ENCODE measurements around the gene KLHL29. TPM values are rescaled to one million over a fixed set of nuclear protein-coding genes. Genes with fewer than 3 reads are reported as not detected.

Gene KLHL29
- total and polyA plus RNA-seq, 2 donors, result 5.7 to 8.7 TPM

DNA sequence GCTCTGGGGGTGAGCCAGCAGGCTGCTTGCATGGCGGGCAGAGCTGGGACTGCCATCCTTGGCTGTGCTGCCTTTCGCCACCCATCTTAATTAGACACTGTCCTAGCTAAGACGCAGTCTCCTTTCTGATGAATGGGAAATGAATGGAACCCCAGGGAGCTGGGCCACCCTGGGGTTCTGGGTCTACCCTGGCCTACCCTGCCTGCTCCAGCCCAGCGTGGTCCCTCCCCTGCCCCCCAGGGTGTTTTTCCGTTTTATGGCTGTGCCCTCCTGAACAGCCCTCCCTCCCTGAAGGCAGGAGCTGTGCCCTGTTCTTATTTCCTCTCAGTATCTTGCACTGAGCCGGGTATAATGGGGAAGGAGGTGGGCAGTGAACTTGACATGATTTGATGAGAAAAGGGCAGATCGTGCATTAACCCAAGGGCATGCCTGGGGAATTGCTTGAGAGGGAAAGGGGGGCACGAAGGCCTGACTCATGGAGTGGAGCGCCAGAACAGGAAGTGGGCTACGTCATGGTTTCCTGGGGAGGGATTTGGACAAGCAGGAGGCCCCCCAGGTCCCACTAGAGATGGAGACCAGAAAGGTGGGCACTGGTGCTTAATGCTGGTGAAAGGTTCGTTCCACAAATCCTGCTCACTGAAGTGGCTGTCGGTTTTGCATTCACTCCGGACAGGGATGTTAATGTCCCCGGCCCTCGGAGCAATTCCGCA is 165.0 kb downstream of the KLHL29 start:
- WGBS, result 86% methylated on average over 16 of the region's 16 CpGs
- Histone ChIP-seq H3K4me3 (ENCODE audit: low read depth, low read length) (no peak overlapping the region), H3K27ac (ENCODE audit: low read depth) (no peak overlapping the region), H3K4me1 (ENCODE audit: insufficient read depth) (no peaks in the 10 kb centered on the region), H3K36me3 (ENCODE audit: insufficient read depth) (no peaks in the 10 kb centered on the region)
- DNase-seq (ENCODE audit: extremely low spot score), result no peak

DNA sequence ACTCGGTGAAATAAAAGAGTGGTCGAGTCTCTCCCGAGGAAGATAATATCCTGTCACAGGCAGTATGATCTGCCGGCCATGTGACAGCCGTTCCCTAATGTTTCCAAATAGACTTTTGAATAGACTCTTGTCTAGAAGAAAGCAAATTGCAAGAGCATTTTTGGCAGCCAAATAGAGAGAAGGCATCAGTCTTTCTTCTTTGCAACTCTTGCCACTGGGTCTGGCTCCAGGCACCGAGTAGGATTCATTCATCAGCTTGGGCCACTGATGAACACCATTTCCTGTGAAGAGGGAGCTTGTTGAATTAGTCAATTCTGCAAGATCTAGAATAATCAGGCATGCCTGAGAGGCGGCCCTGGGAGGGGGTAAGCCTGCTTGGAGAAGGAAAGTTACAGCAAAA is 165.6 kb downstream of the KLHL29 start:
- H3K27ac ChIP-seq (ENCODE audit: low read depth), result no peak overlapping the region
- WGBS, result 80% methylated on average over 7 of the region's 7 CpGs
- no peak for DNase-seq (ENCODE audit: extremely low spot score)
- no peaks in the 10 kb centered on the region for H3K36me3 ChIP-seq (ENCODE audit: insufficient read depth)
- no peaks in the 10 kb centered on the region for H3K4me1 ChIP-seq (ENCODE audit: insufficient read depth)
- no peak overlapping the region for H3K4me3 ChIP-seq (ENCODE audit: low read depth, low read length)

DNA sequence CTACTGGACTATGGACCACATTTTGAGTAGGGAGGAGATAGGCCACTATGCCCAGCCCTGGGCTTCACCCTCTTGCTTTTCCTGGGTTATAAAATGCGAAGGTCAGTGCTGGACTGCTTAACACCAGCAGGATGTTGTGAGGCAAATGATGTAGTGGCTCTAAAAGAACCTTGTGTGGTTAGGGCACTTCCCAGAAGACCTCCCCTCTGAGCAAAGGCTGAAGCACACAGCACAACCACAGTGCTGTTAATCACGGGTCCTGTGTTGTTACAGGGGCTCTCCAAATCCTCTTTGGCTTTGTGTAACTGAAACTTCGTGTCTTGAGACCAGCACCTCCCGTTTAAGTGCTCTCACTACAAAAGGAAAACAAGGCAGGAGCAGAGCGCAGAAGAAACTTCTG is 166.9 kb downstream of the KLHL29 start:
- Histone ChIP-seq H3K4me1 (ENCODE audit: insufficient read depth) (no peaks in the 10 kb centered on the region), H3K27ac (ENCODE audit: low read depth) (no peak overlapping the region), H3K4me3 (ENCODE audit: low read depth, low read length) (no peak overlapping the region), H3K36me3 (ENCODE audit: insufficient read depth) (no peaks in the 10 kb centered on the region)
- no peak for DNase-seq (ENCODE audit: extremely low spot score)
- WGBS, result 88% methylated on average over 5 of the region's 5 CpGs

DNA sequence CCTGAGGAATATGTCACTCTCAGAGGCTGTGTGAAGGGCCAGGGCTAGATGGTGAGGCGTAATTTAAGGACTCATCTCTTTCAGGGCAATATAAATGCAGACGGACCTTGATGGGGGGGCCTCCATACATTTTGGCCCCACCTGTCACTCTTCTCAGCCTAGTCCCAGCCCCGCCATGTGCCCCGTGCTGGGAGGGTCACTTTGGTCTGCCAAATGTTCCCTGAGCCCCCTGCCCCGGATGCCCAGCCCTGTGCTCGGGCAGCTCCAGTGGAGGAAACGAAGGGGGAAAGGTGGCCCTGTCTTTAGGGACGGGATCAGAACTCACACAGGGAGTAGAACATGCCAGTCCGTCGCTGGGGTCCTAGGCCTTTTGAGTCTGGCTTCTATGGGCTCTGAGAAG is 168.6 kb downstream of the KLHL29 start:
- no peaks in the 10 kb centered on the region for H3K4me1 ChIP-seq (ENCODE audit: insufficient read depth)
- WGBS, result 95% methylated on average over 10 of the region's 10 CpGs
- H3K36me3 ChIP-seq (ENCODE audit: insufficient read depth), result no peaks in the 10 kb centered on the region
- no peak overlapping the region for H3K4me3 ChIP-seq (ENCODE audit: low read depth, low read length)
- H3K27ac ChIP-seq (ENCODE audit: low read depth), result no peak overlapping the region
- no peak for DNase-seq (ENCODE audit: extremely low spot score)

DNA sequence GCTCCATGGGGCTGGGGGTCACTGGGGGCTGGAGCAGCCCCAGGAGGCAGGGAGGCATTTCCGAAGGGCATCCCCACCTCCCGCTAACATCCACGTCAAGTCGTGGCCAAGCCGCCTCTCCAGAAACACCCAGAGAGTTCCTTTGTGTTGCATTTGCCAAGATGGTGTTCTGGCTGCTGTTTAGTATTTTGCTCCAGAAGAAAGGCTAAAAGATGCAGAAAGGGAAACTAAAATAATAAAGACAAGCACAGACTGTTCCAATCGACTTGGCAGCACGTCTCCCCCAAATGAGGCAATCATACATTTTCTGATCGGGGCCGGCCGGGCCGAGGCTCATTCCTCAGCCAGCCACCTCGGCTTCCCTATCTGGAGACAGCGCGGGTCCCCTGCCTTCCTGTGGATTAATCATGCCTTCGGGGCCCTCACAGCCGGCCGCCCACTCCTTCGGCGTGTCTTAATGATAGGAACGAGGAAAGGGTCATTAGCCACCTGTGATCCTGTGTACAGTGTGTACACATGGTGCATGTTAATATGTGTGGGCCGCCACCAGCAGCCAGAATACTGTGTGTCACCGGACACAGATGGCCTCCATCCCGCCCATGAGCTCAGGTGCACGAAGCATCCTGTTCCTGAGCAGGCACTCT is 169.2 kb downstream of the KLHL29 start:
- no peak for DNase-seq (ENCODE audit: extremely low spot score)

DNA sequence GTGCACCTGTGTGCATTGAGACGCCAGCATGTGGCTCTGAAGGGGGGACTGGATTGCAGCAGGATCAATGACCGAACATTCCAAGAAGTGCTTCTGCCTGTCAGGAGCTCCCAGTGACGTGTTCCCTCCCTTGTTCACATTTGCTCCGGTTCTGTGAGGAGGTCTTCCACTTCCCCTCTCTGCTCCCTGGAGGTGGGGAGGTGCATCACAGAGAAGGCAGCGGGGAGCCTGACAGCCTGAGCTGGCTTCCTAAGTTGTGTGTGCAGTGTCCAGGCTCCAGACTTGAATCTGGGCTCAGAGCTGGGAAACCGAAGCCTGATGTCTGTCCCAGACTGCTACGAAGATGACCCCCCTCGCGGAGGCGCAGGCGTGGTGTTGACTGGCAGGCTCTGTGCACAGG is 171.0 kb downstream of the KLHL29 start:
- Histone ChIP-seq H3K4me1 (ENCODE audit: insufficient read depth) (no peaks in the 10 kb centered on the region), H3K27ac (ENCODE audit: low read depth) (no peak overlapping the region), H3K36me3 (ENCODE audit: insufficient read depth) (no peaks in the 10 kb centered on the region), H3K4me3 (ENCODE audit: low read depth, low read length) (no peak overlapping the region)
- WGBS, result 90% methylated on average over 11 of the region's 11 CpGs
- DNase-seq (ENCODE audit: extremely low spot score), result no peak

More for the DNA sequence above, 169.2 kb downstream of the KLHL29 start:
- 82% methylated on average over 24 of the region's 24 CpGs for WGBS
- no peaks in the 10 kb centered on the region for H3K36me3 ChIP-seq (ENCODE audit: insufficient read depth)
- no peaks in the 10 kb centered on the region for H3K4me1 ChIP-seq (ENCODE audit: insufficient read depth)
- H3K4me3 ChIP-seq (ENCODE audit: low read depth, low read length), result no peak overlapping the region
- H3K27ac ChIP-seq (ENCODE audit: low read depth), result no peak overlapping the region

DNA sequence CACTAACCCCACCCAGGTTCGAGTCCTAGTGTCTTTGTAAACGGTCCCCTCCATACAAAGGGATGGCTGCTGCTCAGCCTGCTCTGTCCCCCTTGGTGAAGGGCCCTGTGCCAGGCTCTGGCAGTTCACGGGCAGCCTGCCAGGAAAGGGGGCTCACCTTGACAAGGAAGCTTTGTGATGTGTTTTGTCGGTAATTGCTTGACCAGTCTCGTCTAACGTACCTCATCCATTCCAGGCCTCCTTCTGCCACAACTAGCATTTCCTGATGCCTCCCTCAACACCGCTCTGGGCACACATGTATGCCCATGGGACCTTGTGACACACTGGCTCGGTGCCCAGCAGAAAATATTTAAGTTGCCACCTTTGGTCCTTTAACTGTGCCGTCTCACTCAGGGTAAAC is 171.9 kb downstream of the KLHL29 start:
- Histone ChIP-seq H3K4me1 (ENCODE audit: insufficient read depth) (no peaks in the 10 kb centered on the region), H3K4me3 (ENCODE audit: low read depth, low read length) (no peak overlapping the region), H3K27ac (ENCODE audit: low read depth) (no peak overlapping the region), H3K36me3 (ENCODE audit: insufficient read depth) (no peaks in the 10 kb centered on the region)
- no peak for DNase-seq (ENCODE audit: extremely low spot score)
- WGBS, result 78% methylated on average over 9 of the region's 9 CpGs

DNA sequence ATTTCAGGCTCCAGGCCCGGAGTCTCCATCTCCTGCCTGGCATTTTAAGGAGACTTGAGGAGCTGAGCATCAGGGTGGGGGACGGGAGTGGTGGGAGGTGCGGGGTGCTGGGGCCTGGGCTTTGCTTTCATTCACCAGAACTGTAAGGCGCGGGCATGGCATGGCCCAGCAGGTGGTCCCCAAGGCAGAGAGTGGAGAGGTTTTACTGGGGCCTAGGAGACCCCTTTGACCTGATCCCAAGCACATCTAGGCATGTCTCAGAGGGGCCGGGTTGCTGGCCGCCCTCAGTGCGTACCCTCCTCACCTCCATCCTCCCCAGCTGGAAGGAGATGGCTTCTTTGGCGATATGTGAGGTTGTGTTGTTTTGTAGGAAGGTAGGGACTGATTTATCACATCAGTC is 172.5 kb downstream of the KLHL29 start:
- Histone ChIP-seq H3K4me3 (ENCODE audit: low read depth, low read length) (no peak overlapping the region), H3K36me3 (ENCODE audit: insufficient read depth) (no peaks in the 10 kb centered on the region), H3K4me1 (ENCODE audit: insufficient read depth) (no peaks in the 10 kb centered on the region), H3K27ac (ENCODE audit: low read depth) (no peak overlapping the region)
- WGBS, result 92% methylated on average over 9 of the region's 9 CpGs
- no peak for DNase-seq (ENCODE audit: extremely low spot score)

DNA sequence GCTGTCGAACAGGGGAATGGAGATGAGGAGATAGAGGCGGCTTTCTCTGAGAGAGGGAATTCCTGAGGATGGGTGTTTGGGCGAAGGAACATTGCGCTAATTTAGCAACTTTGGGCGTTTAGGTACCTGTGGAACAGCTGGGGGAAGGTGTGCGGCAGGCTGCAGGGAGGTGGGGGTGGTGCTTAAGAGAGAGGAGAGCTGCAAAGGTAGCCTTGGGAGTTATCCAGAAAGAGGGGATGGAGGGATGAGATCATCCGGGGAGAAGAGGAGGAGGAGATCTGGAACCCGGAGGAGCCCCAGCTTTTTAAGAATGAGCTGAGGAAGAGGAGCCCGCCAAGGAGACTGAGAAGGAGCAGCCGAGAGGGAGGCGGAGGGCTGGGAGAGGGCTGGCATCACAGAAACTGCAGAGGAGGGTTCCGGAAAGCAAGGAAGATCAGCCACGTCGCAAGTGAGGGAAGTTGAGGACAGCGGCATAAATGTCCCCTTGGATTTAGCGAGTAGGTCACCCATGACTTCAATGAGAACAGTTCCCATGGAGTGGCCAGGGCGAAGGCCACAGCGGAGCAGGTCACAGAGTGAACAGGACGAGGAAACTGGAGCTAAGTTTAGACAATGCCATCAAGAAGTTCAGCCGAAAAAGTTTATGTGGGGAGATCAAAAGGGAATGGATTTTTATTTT is 174.7 kb downstream of the KLHL29 start:
- DNase-seq (ENCODE audit: extremely low spot score), result no peak
- Histone ChIP-seq H3K36me3 (ENCODE audit: insufficient read depth) (no peaks in the 10 kb centered on the region), H3K4me1 (ENCODE audit: insufficient read depth) (peaks cover 2% of the 10 kb centered on the region), H3K4me3 (ENCODE audit: low read depth, low read length) (no peak overlapping the region), H3K27ac (ENCODE audit: low read depth) (no peak overlapping the region)
- WGBS, result 89% methylated on average over 20 of the region's 20 CpGs

DNA sequence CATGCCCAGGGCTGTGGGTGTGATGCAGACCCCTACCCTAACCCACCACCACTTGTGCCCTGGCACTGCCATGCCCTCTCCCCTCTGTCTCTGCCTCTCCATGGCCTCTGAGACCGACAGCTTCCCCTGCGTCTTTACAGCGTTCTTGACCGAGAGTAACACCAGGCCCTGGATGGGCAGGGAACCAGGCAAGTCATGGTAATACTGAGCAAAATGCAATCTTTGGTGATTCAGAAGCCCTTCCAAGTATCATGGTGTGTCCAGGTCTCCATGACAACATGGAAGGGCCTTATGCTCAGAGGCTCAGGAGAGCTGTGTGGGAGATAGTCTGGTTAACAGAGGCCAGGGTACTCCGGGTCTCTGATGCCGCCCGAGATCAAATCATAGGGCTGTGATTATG is 176.1 kb downstream of the KLHL29 start:
- no peak for DNase-seq (ENCODE audit: extremely low spot score)
- Histone ChIP-seq H3K4me1 (ENCODE audit: insufficient read depth) (peaks cover 2% of the 10 kb centered on the region), H3K36me3 (ENCODE audit: insufficient read depth) (no peaks in the 10 kb centered on the region), H3K4me3 (ENCODE audit: low read depth, low read length) (no peak overlapping the region), H3K27ac (ENCODE audit: low read depth) (no peak overlapping the region)
- WGBS, result 92% methylated on average over 7 of the region's 7 CpGs

DNA sequence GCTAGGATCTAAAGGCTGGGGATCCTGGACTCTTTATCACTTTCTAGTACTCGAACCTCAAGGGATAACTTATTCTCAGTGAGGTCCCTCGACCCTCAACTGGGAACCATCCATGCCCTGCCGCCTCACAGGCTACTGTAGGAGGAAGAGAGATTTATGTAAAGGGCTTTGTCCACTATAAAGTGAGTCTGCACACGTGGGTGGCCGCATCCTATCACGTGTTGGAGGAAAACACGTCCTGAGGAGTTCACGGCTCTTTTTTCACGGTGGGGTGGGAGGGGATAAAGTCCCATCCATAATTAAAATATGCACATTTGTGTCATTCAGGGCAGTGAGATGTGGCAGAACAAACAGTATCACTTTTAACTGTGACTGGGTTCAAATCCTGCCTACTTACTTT is 176.6 kb downstream of the KLHL29 start:
- no peaks in the 10 kb centered on the region for H3K36me3 ChIP-seq (ENCODE audit: insufficient read depth)
- H3K27ac ChIP-seq (ENCODE audit: low read depth), result no peak overlapping the region
- peaks cover 2% of the 10 kb centered on the region for H3K4me1 ChIP-seq (ENCODE audit: insufficient read depth)
- no peak overlapping the region for H3K4me3 ChIP-seq (ENCODE audit: low read depth, low read length)
- no peak for DNase-seq (ENCODE audit: extremely low spot score)
- WGBS, result 88% methylated on average over 9 of the region's 9 CpGs

DNA sequence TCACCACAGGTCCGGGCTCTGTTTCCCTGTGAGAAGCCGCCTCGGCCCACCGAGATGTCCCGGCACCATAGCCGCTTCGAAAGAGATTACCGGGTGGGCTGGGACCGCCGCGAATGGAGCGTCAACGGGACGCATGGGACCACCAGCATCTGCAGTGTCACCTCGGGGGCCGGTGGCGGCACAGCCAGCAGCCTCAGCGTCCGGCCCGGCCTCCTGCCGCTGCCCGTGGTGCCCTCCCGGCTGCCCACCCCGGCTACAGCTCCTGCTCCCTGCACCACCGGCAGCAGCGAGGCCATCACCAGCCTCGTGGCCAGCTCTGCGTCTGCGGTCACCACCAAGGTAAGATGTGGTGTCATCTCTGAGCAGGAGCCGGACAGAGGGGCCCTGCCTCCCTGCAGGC is 177.2 kb downstream of the KLHL29 start:
- Histone ChIP-seq H3K27ac (ENCODE audit: low read depth) (no peak overlapping the region), H3K4me1 (ENCODE audit: insufficient read depth) (peaks cover 2% of the 10 kb centered on the region), H3K36me3 (ENCODE audit: insufficient read depth) (no peaks in the 10 kb centered on the region), H3K4me3 (ENCODE audit: low read depth, low read length) (no peak overlapping the region)
- no peak for DNase-seq (ENCODE audit: extremely low spot score)
- 98% methylated on average over 30 of the region's 30 CpGs for WGBS

DNA sequence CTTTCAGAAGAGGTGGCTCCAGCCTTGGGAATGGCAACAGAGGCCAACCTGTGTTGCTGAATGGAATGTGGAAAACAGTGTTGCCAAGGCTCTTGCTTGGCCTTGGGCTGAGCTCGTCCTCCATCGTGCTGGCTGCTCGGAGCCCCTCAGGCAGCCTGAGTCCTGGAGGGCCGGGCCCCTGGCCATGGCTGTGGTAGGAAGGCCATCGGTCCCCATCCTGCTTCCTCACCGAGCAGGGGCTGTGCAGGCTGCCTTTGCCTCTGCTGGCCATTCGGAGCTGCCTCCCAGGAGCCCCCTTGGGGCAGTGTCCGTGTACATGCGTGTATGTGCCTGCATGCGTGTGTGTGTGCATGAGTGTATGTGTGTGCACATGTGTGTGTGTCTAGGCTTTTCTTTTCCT is 178.2 kb downstream of the KLHL29 start:
- Histone ChIP-seq H3K36me3 (ENCODE audit: insufficient read depth) (no peaks in the 10 kb centered on the region), H3K27ac (ENCODE audit: low read depth) (no peak overlapping the region), H3K4me1 (ENCODE audit: insufficient read depth) (peaks cover 2% of the 10 kb centered on the region), H3K4me3 (ENCODE audit: low read depth, low read length) (no peak overlapping the region)
- 89% methylated on average over 10 of the region's 10 CpGs for WGBS
- no peak for DNase-seq (ENCODE audit: extremely low spot score)

Measured in urinary bladder (tissue), 4 donors.